Fibroblast of lung (primary cell): ENCODE data around the gene EYS. TPM values are rescaled to one million over a fixed set of nuclear protein-coding genes. Genes with fewer than 3 reads are reported as not detected.

Experiments used
- DNase-seq, 2 donors: peaks; one replicate each; pipeline versions ENCODE4 v3.0.0 to v3.0.0-alpha.2; 2010; ENCODE audit warnings: low read depth in 2 of 2
- H2AFZ ChIP-seq: 2 replicates; pipeline ENCODE4 v1.5.1; 2012; ENCODE audit warnings: low read length, control low read depth, inconsistent platforms
- H3K27ac ChIP-seq: 2 replicates; pipeline ENCODE4 v1.5.1; 2011; ENCODE audit warnings: low read length, control low read depth; ENCODE audit not compliant: insufficient read depth
- H3K27me3 ChIP-seq: 2 replicates; pipeline ENCODE4 v1.5.1; 2011; ENCODE audit warnings: mild to moderate bottlenecking, low read length; ENCODE audit not compliant: control insufficient read depth, insufficient read depth
- H3K36me3 ChIP-seq: 2 replicates; pipeline ENCODE4 v1.5.1; 2011; ENCODE audit warnings: low read length; ENCODE audit not compliant: control insufficient read depth, insufficient read depth
- H3K4me1 ChIP-seq: 2 replicates; pipeline ENCODE4 v1.5.1; 2011; ENCODE audit warnings: low read length; ENCODE audit not compliant: control insufficient read depth, insufficient read depth; ENCODE audit errors: extremely low read depth
- H3K4me2 ChIP-seq: 2 replicates; pipeline ENCODE4 v1.5.1; 2011; ENCODE audit warnings: low read length, control low read depth; ENCODE audit not compliant: insufficient read depth; ENCODE audit errors: extremely low read depth
- H3K4me3 ChIP-seq, 4 experiments: fragments of 200-600 bp in 1 of 4; sonication (generic) in 1 of 4; replicated peaks in 1 of 4; 2 replicates each; pipeline ENCODE4 v1.5.1; 2011 to 2016; ENCODE audit warnings: low read length in 4 of 4, low read depth in 3 of 4, mild to moderate bottlenecking in 3 of 4, control low read depth in 2 of 4, inconsistent platforms in 1 of 4, mixed read lengths in 1 of 4; ENCODE audit not compliant: insufficient read depth in 1 of 4; ENCODE audit errors: control extremely low read depth in 1 of 4
- H3K79me2 ChIP-seq: 2 replicates; pipeline ENCODE4 v1.5.1; 2012; ENCODE audit warnings: mild to moderate bottlenecking, low read length, inconsistent platforms; ENCODE audit not compliant: control insufficient read depth, insufficient read depth
- H3K9ac ChIP-seq: 2 replicates; pipeline ENCODE4 v1.5.1; 2011; ENCODE audit warnings: mild to moderate bottlenecking, low read length, control low read depth; ENCODE audit not compliant: insufficient read depth
- H3K9me3 ChIP-seq: 2 replicates; pipeline ENCODE4 v1.5.1; 2012; ENCODE audit warnings: low read depth, low read length; ENCODE audit not compliant: control insufficient read depth, insufficient read depth
- H4K20me1 ChIP-seq: 2 replicates; pipeline ENCODE4 v1.5.1; 2011; ENCODE audit warnings: low read length; ENCODE audit not compliant: control insufficient read depth, insufficient read depth; ENCODE audit errors: extremely low read depth
- EZH2 ChIP-seq: IDR thresholded peaks from 2 replicates; pipeline ENCODE4 v1.5.1; 2012; ENCODE audit warnings: low read length, control low read depth, mild to moderate bottlenecking; ENCODE audit errors: missing control alignments
- polyA plus RNA-seq, 2 donors: library from polyadenylated mRNA; depleted of rRNA in 1 of 2; stranded (reverse) in 1 of 2; unstranded in 1 of 2; fragments of >200 nt; gene quantifications; 2 replicates each; pipeline ENCODE4 v1.2.1, GENCODE V29; 2011 to 2012; ENCODE audit warnings: missing spikeins in 1 of 2
- total RNA-seq: library from RNA; depleted of rRNA; stranded (reverse); fragments of >200 nt; gene quantifications from 2 replicates; pipeline ENCODE4 v1.2.1, GENCODE V29; 2014
- TF ChIP-seq, protein P1 (sequence below), 2 donors: IDR thresholded peaks in 1 of 2; conservative IDR thresholded peaks in 1 of 2; 1 replicate in 1 of 2; 2 replicates in 1 of 2; pipeline ENCODE4 v1.5.1; 2011 to 2012; ENCODE audit warnings: low read length in 2 of 2, control low read depth in 1 of 2, inconsistent platforms in 1 of 2, low read depth in 1 of 2, mild to moderate bottlenecking in 1 of 2

EYS gene
- total and polyA plus RNA-seq, 2 donors (not counting 1 experiment from before 2014, with no cell fraction given) = under 0.01 TPM; not detected in 1

DNA sequence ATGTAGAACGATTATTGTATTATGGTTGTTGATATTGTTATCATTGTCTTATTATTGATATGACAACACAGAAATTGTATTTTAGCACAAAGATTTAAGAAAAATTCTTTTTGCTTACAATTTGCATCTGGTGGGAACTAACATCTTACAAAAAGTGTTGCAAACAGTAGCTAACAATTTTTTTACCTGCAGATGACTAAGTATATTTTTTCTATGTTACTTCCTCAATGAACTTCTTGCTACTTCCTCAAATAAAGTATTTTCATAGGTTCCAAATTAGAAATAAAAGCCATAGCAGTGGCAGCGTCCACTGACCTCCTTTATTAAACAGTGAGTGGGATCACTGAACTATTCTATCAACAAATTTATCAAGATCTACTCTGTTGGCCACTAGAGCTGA, 1224.4 kb downstream of the EYS start:
- Histone ChIP-seq H4K20me1 (no peaks in the 10 kb centered on the region), H3K4me3 (no peak overlapping the region), H3K9ac (no peak overlapping the region), H2AFZ (no peak overlapping the region), H3K27me3 (no peaks in the 10 kb centered on the region), H3K4me1 (no peaks in the 10 kb centered on the region), H3K79me2 (no peaks in the 10 kb centered on the region), H3K36me3 (no peaks in the 10 kb centered on the region), H3K4me2 (no peak overlapping the region), H3K27ac (no peak overlapping the region), H3K9me3 (no peaks in the 10 kb centered on the region)
- no peak for DNase-seq
- no peak for TF ChIP-seq EZH2

DNA sequence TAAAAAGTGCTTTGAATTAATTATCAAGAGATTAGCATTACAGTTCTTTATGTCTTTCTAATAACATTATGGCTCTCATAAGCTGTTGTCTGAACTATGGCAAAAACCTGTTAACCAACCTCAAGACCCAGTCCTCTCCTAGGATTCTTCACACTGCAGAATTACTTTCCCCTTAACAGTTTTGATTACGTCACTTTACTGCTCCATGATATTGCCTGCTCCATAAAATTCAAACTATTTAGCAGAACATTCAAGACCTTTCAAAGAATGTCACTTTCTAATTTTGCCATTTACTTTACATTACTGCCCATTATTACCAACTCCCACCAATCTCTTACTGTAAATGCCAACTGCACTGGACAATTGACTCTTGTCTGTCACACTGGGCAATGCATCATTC, 1227.9 kb downstream of the EYS start:
- Histone ChIP-seq H3K9ac (no peak overlapping the region), H2AFZ (no peak overlapping the region), H4K20me1 (no peaks in the 10 kb centered on the region), H3K27ac (no peak overlapping the region), H3K4me2 (no peak overlapping the region), H3K9me3 (no peaks in the 10 kb centered on the region), H3K4me3 (no peak overlapping the region), H3K79me2 (no peaks in the 10 kb centered on the region), H3K4me1 (no peaks in the 10 kb centered on the region), H3K36me3 (no peaks in the 10 kb centered on the region), H3K27me3 (no peaks in the 10 kb centered on the region)
- no peak for DNase-seq
- TF ChIP-seq EZH2 = no peak
- TF ChIP-seq, protein P1, sequence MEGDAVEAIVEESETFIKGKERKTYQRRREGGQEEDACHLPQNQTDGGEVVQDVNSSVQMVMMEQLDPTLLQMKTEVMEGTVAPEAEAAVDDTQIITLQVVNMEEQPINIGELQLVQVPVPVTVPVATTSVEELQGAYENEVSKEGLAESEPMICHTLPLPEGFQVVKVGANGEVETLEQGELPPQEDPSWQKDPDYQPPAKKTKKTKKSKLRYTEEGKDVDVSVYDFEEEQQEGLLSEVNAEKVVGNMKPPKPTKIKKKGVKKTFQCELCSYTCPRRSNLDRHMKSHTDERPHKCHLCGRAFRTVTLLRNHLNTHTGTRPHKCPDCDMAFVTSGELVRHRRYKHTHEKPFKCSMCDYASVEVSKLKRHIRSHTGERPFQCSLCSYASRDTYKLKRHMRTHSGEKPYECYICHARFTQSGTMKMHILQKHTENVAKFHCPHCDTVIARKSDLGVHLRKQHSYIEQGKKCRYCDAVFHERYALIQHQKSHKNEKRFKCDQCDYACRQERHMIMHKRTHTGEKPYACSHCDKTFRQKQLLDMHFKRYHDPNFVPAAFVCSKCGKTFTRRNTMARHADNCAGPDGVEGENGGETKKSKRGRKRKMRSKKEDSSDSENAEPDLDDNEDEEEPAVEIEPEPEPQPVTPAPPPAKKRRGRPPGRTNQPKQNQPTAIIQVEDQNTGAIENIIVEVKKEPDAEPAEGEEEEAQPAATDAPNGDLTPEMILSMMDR (conservative IDR thresholded peaks at IDR 0.05 in 1 of 2, IDR thresholded peaks at IDR 0.05 in 1 of 2; ENCODE audit: low read depth in 1 of 2, low read length in 2 of 2) = no peak

DNA sequence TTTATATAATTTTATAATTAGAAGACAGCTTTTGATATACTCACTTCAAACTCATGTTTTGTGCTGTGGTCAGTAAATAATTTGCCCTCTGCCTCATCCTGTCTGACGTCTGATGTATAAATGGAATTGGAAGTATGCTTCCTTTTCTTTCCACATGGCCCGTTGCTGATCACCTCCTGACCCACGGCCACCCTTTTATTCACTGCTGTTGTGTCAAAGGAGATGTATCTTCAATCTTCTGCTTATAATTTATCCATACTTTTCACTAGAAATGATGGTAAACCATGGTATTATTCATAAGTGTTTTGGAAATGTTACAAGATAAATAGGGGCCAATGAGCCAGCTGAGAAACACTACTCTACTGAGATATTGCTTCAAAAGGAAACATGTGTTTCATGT, 1229.6 kb downstream of the EYS start:
- no peak overlapping the region for H3K4me2 ChIP-seq
- peak; percentile 19 to 64 for DNase-seq

More for the DNA sequence above, 1229.6 kb downstream of the EYS start:
- Histone ChIP-seq H3K27me3 (no peaks in the 10 kb centered on the region), H3K36me3 (no peaks in the 10 kb centered on the region), H3K79me2 (no peaks in the 10 kb centered on the region), H3K4me1 (no peaks in the 10 kb centered on the region), H3K9me3 (no peaks in the 10 kb centered on the region), H3K27ac (no peak overlapping the region), H4K20me1 (no peaks in the 10 kb centered on the region), H2AFZ (no peak overlapping the region), H3K9ac (no peak overlapping the region), H3K4me3 (no peak overlapping the region)
- TF ChIP-seq, protein P1 (conservative IDR thresholded peaks at IDR 0.05 in 1 of 2, IDR thresholded peaks at IDR 0.05 in 1 of 2; ENCODE audit: low read depth in 1 of 2, low read length in 2 of 2) = no peak
- no peak for TF ChIP-seq EZH2
